NCI-H82 treated with DMSO at 0.1 percent for 48 hours (cell line): ENCODE measurements around the gene A4GALT.
A peak's percentile ranks its signal among the peaks of the same experiment; 100 is the strongest.
"Not testable (repeated sequence)": the region's sequence is repeated elsewhere in the genome, so short reads cannot be mapped to it uniquely, and the experiment has no call there.

ENCODE experiments used
- DNase-seq: peaks from one replicate; lab custom pipeline; 2025; ENCODE audit not compliant: unreplicated experiment; lab: John Stamatoyannopoulos, UW

Gene A4GALT, protein sequence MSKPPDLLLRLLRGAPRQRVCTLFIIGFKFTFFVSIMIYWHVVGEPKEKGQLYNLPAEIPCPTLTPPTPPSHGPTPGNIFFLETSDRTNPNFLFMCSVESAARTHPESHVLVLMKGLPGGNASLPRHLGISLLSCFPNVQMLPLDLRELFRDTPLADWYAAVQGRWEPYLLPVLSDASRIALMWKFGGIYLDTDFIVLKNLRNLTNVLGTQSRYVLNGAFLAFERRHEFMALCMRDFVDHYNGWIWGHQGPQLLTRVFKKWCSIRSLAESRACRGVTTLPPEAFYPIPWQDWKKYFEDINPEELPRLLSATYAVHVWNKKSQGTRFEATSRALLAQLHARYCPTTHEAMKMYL

DNA sequence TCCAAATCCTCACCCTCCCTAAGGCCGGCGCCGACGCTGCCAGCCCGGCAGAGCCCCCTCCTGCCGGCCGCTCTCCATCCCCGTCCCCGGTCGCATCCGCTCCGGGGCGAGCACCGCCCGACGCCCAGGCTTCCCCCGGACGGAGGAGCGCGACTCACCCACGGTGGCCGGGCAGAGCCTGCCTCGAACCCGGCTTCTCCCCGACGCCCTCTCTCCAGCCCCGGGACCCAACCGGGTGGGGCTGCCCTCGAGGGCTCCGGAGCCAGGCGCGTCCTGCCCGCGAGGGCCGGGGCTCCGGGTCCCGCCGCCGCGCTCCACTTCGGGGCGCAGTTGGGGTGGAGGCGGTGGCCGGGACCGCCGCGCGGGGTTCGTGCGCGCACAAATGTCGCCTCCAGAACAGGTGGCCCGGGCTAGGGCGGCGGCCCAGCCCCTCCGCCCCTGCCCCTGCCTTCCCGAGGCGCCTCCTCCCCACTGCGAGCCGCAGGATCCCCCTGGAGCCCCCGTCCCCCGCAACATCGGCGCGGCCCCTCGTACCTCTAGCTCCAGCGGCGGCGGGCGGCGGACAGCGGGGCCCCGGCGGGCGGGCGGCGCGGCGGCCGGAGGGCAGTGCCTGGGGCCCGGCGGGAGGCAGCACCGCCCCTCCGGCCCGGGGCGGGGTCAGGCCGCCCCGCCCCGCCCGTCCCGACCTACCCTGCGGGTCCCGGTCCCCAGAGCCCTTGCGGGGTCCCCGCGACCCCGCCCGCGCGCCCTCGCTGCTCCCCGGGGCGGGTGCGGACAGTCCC lies at the start of gene A4GALT:
Gene A4GALT, minus strand, starts transcription at position 608 of the 782 bp plus-strand sequence. CDS start 26,919 bp downstream, outside the sequence.
- DNase-seq, result no peak

DNA sequence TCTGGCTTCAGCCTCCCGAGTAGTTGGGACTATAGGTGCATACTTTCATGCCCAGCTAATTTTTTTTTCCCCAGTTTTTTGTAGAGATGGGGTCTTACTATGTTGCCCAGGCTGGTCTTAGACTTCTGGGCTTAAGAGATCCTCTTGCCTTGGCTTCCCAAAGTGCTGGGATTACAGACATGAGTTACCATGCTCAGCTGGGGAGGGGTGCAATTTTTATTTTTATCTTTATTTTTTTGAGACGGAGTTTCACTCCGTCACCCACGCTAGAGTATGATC lies 49.7 kb upstream of the A4GALT start:
- DNase-seq, result no peak

DNA sequence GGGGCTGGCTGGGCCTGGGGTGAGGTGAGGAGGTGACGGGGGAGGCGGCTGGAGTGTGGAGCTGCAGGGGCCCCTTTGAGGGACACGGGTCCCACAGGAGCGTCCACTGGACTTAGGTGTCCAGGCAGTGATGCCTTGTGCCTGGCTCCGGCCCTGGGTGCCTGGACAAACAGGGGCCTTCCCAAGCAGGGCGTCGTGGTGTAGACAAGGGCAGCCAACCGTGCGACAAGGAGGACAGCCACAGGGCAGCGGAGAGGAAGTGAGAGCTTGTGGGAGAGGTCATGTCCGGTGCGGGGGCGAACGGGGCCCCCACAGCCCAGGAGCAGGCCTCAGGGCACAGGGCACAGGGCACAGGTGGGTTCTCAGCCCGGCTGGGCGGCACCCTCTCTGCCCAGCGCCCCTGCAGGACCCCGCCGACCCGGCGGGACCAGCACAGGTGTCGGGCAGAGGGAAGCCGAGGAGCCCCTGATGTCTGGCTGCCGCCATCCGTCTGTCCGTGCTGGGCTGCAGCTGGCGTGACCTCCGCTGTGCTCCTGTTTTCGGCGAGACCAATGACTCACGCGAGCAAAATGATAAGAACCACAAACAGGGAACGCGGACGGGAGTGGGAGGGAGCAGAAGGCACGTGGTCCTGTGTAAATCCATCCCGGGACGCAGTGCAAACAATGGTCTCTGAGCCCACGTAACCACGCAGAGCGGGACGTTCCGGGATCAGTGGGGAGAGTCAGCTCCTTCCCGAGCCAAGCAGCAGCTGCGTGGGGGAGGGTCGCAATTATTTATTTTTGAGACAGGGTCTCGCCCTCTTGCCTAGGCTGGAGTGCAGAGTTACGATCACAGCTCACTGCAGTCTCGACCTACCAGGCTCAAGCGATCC lies 49.1 kb upstream of the A4GALT start:
- DNase-seq, result no peak

DNA sequence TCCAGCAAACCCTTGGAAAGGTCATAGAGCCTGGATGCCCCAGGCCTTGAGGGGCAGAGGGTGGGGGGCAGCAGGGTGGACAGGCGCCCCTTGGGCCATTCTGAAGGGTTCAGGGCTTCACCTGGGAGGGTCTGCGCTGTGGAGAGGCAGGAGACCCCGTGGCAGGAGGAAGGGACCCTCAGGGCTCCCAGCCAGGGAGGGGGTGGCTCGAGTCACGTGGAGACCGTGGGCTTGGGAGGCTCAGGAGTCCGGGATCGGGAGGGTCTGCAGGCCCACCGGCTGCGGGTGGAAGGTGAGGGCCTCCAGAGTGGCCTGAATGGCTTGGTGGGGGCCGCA lies 48.5 kb upstream of the A4GALT start:
- no peak for DNase-seq

DNA sequence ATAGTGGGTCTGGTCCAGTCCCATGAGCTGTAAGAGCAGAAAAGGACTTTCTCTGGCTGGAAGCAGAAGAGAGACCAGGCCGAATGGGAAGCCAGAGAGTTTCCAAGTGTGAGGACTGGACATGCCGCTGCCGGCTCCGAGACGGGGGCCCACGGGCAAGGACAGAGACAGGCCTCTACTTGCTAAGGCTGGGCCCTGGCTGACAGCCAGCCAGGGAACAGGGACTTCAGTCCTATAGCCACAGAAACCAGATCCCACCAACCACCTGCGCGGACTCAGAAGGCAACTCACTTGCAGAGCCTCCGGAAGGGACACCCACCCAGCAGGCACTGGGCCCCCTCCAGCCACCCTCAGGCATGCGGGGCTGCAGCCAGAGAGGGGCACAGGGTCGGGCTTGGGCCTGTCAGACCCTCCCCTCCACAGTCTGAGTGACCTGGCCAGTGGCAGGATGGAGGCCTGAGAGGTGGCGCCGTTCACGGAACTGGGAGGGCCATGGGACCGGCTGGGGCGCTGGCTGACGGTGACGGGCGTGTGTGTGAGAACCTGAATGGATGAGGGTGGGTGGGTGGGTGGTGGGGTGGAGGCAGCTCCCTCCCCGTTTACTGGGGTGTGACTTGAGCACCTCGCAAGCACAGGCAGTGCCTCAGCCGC lies 47.8 kb upstream of the A4GALT start:
- no peak for DNase-seq

DNA sequence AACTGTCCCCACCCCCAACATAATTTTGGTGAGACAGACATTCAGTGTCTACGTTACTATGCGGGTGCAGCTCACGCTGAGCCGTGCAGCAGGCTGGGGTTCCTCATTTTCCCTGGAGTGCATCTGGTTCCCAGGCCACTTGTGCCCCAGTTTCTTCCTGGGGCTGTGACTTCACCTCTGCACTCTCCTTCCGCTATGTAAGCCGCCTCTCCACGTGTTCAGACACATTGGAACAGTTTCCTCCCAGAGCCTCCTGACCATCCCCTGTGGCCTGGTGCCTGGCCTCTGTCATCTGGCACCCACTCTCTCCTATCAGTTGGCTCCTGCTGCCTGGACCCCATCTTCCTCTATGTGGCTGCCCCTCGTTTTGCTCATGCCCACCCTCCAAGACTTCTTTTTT lies 46.2 kb upstream of the A4GALT start:
- no peak for DNase-seq

DNA sequence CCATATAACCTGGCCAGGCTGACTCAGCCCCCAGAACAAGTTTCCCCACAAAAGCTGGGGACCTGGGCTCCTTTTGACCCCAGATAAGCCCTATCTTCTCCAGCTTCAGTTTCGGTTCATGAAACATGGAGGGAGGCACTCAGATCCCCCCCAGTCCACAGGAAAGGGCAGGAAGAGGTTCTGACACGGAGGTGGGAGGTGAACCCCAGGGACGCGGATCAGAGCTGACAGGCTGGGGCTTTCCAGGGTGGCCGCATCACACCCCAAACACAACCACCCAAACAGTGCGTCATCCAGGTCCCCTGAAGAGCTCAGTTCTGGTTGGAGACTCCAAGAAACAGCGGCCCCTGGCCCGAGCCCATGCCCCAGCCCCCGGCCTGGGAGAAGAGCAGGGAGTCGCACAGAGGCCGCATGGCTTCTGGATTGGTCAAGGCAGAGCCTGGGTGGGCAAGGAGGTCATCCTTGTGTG lies 44.3 kb upstream of the A4GALT start:
- no peak for DNase-seq

DNA sequence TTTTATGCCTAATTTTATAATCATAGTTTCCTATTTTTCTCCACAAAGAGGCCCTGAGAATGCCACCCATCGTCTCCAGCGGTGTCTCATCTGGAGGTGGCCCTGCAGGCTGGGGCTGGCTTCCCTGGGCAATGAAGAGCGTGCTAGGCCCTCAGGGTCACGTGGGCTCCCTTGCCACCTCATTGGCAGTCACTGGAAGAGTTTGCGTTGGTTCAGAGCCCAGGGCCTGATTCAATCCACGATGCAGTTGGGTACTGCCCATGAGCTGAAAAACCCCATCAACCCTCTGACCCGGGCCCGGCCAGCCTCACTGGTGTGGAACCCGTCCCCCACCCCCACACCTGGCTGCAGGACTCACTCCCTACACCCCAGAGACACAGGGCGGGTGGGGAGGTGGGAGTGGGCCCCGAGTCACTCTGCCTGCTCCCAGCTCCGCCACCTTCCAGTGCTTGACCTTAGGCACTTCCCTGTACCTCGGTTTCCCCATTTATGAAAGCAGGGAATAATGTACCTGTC lies 43.4 kb upstream of the A4GALT start:
- DNase-seq, result no peak

DNA sequence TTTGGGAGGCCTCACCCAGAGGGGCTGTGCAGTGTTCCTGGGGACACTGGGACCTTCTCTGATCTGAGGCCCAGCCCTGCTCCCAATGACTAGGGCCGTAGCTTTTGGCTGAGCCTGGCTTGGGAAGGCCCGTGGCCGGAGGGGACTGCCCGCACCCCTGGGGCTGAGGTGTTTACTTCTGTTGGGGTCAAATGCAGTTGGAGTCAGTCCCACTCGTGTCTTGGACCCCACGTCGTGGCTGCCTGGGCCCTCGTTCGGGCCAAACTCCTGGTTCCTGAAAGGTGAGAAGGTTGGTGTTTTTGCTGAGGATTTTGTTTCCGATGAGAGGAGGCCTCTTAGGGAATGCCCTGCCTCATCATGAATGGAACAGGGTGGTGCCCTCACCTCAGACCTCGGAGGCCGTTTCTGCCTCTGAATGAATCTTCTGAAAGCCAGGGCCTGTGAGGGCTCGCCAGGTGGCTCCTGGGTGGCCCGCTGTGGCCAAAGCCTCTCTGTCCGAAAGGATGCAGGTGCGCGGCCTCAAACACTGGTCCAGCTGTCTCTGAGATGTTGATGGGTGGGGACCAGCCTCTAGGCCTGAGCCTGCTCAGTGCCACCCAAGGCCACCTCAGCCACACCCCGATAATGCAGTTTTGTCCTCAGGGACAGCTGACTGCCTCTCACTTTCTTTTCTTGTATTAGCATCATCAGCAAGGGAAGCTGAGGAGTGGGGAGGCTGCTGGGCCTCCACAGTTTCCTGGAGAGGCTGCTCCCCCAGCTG lies 40.3 kb upstream of the A4GALT start:
- DNase-seq, result no peak

DNA sequence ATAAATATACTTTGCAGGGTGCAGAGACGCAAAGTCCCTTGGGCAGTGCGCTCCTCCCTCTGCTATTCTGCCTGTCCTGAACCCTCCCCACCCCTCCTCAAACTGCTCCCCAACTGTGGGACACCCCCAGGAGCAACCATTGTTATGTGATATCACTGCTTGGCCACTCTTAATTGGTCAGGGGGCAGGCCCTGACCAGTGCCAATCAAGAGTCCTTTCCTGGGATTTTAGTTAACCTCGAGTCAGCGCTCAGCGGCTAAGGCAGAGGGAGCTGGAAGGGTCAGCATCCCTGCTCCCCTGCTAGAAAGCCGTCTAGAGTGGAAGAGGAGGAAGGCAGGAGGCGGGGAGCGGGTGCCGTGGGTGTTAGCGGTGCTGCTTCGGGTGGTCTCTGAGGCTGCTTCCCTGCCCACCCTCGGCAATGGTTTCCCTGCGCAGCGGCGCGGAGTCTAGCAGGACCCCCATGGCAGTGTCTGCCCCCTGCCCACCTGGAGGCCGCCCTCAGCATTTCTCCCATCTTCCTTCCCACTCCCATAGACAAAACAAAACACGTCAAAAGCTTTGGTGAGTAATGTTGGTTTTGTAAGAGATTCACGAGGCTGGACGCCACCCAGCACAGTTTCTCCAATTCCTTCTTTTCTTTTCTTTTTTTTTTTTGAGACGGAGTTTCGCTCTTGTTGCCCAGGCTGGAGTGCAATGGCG lies 38.4 kb upstream of the A4GALT start:
- DNase-seq, result no peak

DNA sequence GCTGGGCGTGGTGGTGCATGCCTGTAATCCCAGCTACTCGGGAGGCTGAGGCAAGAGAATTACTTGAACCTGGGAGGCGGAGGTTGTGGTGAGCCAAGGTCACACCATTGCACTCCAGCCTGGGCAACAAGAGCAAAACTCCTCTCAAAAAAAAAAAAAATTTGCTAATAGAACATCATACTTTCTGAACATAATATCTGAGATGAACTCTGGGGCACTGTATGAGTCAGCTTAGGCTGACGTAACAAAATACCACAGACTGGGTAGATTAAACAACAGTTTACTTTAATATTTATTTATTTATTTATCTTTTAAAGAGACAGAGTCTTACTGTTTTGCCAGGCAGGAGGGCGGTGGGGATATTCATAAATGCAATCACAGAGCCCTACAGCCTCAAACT lies 34.9 kb upstream of the A4GALT start:
- not testable (repeated sequence) for DNase-seq

DNA sequence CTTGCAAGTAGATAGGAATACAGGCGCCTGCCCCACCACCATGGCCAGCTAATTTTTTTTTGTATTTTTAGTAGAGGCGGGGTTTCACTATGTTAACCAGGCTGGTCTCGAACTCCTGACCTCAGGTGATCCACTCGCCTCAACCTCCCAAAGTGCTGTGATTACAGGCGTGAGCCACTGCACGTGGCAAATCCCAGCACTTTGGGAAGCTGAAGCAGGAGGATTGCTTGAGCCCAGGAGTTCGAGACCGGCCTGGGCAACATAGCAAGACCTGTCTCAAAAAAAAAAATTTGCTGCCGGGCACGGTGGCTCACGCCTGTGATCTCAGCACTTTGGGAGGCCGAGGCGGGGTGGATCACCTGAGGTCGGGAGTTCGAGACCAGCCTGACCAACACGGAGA lies 34.5 kb upstream of the A4GALT start:
- not testable (repeated sequence) for DNase-seq

DNA sequence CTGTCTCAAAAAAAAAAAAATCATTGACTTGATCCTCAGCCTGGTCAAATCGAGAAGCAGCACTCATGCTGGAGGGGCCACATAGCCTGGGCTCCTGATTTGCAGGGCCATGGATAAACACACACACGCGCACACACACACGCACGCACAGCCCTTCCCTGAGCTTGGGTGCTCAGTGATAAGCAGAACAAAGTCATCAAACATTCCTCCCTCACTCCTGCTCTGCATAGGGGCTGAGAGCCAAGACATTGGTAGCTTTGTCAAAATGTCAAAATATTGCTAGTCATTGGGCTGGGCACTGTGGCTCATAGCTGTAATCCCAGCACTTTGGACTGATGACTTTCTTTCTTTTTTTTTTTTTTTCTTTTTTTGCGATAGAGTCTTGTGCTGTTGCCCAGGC lies 34.0 kb upstream of the A4GALT start:
- no peak for DNase-seq

DNA sequence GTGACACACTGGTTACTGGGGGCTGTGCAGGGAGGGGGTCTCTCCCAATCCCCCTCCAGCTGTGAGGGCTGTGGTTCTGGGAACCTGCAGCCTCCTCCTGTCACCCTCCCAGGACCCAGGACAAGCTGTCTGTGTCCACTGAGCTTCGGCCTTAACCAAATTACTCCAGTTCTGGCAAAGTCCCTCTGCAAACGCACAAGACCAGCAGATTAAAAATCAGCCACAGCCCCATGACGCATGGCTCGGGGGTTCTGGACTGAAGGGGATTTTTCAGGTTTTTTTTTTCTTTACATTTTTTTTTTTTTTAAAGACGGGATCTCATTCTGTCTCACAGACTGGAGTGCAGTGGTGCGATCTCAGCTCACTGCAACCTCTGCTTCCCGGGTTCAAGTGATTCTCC lies 32.2 kb upstream of the A4GALT start:
- DNase-seq, result no peak

DNA sequence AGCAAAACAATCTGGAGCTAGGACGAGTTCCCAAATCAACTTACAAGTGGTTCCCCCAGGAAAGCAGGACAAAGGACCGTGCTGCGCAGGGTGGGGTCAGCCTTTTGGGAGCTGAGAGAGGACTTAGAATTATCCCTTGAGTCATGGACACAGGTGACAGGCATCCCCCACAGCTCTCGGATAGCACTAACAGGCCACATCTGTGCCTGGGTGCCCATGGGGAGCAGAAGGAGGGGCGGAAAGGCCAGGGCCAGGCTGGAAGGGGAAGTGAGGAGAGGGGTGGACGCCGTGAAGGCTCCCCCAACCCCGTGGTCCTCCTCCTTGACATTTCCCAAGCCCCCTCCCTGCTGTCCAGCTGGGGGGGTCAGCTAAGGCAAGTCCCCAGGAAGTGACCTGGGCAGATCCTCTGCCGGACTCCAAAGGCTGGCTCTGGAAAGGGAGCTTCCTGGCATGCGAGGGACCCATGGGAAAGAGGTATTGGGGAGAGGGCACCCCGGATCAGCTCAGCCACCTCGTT lies 31.6 kb upstream of the A4GALT start:
- peak; percentile 3 for DNase-seq

DNA sequence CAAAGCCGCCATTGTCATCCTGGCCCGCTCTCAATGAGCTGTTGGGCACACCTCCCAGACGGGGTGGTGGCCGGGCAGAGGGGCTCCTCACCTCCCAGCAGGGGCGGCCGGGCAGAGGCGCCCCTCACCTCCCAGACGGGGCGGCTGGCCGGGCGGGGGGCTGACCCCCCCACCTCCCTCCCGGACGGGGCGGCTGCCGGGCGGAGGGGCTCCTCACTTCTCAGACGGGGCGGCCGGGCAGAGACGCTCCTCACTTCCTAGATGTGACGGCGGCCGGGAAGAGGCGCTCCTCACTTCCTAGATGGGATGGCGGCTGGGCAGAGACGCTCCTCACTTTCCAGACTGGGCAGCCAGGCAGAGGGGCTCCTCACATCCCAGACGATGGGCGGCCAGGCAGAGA lies 29.8 kb upstream of the A4GALT start:
- not testable (repeated sequence) for DNase-seq

DNA sequence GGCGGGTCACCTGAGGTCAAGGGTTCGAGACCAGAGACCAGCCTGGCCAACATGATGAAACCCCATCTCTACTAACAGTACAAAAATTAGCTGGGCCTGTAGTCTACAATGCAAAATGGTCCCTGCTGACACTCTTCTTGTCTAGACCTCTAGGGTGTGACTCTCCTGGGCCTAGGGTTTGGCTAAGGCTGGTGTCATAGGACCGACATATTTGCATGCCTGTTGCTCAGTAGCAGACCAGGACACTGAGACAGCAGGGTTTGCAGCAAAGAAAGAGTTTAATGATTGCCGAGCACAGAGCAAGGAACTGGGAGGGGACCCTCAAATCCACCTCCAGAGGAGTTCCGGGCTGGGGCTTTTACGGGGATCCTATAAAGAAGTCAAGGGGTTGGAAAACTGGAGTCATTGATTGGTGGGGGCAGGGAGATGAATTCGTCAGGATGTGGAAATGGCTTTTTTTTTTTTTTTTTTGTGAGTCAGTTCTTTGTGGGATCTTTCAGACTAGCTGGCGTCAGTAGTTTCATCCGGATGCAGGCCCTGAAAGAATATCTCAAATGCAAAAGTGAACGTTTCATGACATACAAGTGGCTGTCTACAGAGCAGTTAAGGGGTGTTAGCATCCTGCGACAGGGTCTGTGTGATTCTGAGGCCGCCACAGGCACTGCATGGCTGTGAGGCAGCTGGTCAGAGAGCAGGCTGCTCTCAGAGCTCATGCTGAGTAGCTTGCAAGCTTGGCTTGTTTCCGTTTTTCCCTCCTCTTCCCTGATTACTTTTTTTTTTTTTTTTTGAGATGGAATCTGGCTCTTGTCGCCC lies 27.2 kb upstream of the A4GALT start:
- DNase-seq, result no peak

DNA sequence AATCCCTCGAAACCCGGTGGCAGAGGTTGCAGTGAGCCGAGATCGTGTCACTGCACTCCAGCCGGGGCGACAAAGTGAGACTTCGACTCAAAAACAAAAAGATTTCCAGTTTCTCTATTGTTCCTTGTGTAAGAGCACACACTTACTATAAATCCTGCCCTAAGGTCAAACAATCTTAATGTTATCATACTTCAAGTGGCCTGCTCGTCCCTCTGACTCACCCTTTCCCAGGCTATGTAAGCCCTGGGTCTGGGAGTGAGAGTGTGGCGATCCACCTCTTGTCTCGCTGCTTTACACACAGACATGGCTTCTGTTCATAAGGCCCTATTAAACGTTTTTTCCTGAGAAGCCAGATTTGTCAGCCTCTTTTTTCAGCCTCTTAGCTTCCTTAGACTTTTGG lies 24.4 kb upstream of the A4GALT start:
- DNase-seq, result no peak
